Pancreas (tissue), 10 donors: ENCODE data around the gene AMN. TPM values are rescaled to one million over a fixed set of nuclear protein-coding genes. Genes with fewer than 3 reads are reported as not detected.
A peak's percentile ranks its signal among the peaks of the same experiment; 100 is the strongest.

Experiments
- ATAC-seq, 4 donors: fragments of 200-7000 bp; cut with Tn5 transposase; one replicate each; pipeline versions ENCODE4 v1.8.0 to v1.9.1; 2020; ENCODE audit warnings: mild to moderate bottlenecking in 4 of 4, moderate library complexity in 4 of 4
- DNase-seq, 6 donors: peaks; one replicate each; pipeline ENCODE4 v3.0.0-alpha.2; 2020
- FAIRE-seq: peaks from 2 replicates; lab custom pipeline; 2012; peaks lifted over from hg19 to GRCh38; lab: Jason Lieb, UNC
- H3K27ac ChIP-seq, 4 donors: fragments of 200-600 bp; sonication (generic); 1 replicate in 3 of 4; 2 replicates in 1 of 4; pipeline versions ENCODE4 v1.5.0 to v1.8.0; 2020
- H3K27me3 ChIP-seq, 4 donors: fragments of 200-600 bp; one replicate each; pipeline ENCODE4 v1.8.0; 2021
- H3K36me3 ChIP-seq, 3 donors: fragments of 200-600 bp; sonication (generic) in 1 of 3; one replicate each; pipeline versions ENCODE4 v1.5.0 to v1.8.0; 2020 to 2021
- H3K4me1 ChIP-seq, 3 donors: fragments of 200-600 bp; one replicate each; pipeline ENCODE4 v1.8.0; 2021
- H3K4me3 ChIP-seq, 4 donors: fragments of 200-600 bp; sonication (generic) in 2 of 4; one replicate each; pipeline versions ENCODE4 v1.5.0 to v1.8.0; 2020 to 2021
- H3K9me3 ChIP-seq, 4 donors: fragments of 200-600 bp; one replicate each; pipeline ENCODE4 v1.8.0; 2021
- CTCF ChIP-seq, 4 donors: fragments of 200-600 bp; sonication (generic) in 3 of 4; IDR thresholded peaks; one replicate each; pipeline versions ENCODE4 v1.5.0 to v1.8.0; 2021; ENCODE audit warnings: antibody characterized with exemption in 4 of 4
- WGBS, 2 donors: extraction: QIAGEN DNeasy Blood & Tissue Kit; methylation state at CpG; one replicate each; pipeline ENCODE4 v1.1.7; 2013; 5-methylcytosine and 5-hydroxymethylcytosine counted together
- intact Hi-C, 3 donors: fragments of 100-400 bp; cut with DNase I; formaldehyde crosslinking; loops; one replicate each; pipeline versions ENCODE4 v1.11.1 to v1.14.2; 2022
- polyA plus RNA-seq, 2 donors: library from polyadenylated mRNA; stranded (reverse); fragments of 200-250 nt; gene quantifications; one replicate each; pipeline ENCODE4 v1.2.3, GENCODE V29; 2013
- total RNA-seq, 6 donors: library from RNA; stranded (reverse); fragmentation: NEBNext Ultra II Directional in 4 of 6; extraction: Animal tissue kit (Norgen Biotek cat#: 25700) in 4 of 6; gene quantifications; one replicate each; pipeline versions ENCODE4 v1.2.1 to v1.2.4, GENCODE V29; 2021 to 2023
- donor health status: healthy with polysubstance abuse.
- donor health status: DM: no; HTN: no; CAD: no; lungs with moderate emphysema.
- donor health status: DM: no; HTN: no; CAD: no.
- donor health status: control.
- donor health status: control.
- donor health status: Bipolar disorder and iron deficiency.
- donor health status: DM: yes; HTN: yes; CAD: no.
- donor health status: DM: no; HTN: no; CAD: no.
- donor health status: DM: no; HTN: no; CAD: no.
- donor health status: DM: yes; HTN: yes; CAD: no.

Gene AMN
- total and polyA plus RNA-seq, 8 donors, result 1.0 to 4.3 (median 1.5) TPM

GRCh38 chr14:102952276-102952675, 29.8 kb downstream of the AMN start:
- Histone ChIP-seq H3K9me3 (no peaks in the 10 kb centered on the region), H3K27ac (no peak overlapping the region), H3K4me1 (no peaks in the 10 kb centered on the region), H3K36me3 (peaks cover 0 to 68% (median 39%) of the 10 kb centered on the region in 3 donors), H3K27me3 (no peaks in the 10 kb centered on the region), H3K4me3 (no peak overlapping the region)
- DNase-seq (peak in 1 of 6 donors; percentile 36), FAIRE-seq (no peak), ATAC-seq (no peak)
- WGBS, 2 donors, result 93 to 99% methylated on average over 6 of the region's 6 CpGs
- intact Hi-C loops, result no loop called here
- no peak for TF ChIP-seq CTCF (IDR thresholded peaks at IDR 0.05)

- FAIRE-seq, result no peak
- Histone ChIP-seq H3K36me3 (peaks cover 0 to 71% (median 38%) of the 10 kb centered on the region in 3 donors), H3K27ac (no peak overlapping the region), H3K9me3 (no peaks in the 10 kb centered on the region), H3K4me1 (no peaks in the 10 kb centered on the region), H3K27me3 (no peaks in the 10 kb centered on the region), H3K4me3 (no peak overlapping the region)
- intact Hi-C loops, result no loop called here
- no peak for ATAC-seq
- TF ChIP-seq CTCF (IDR thresholded peaks at IDR 0.05), result no peak
- WGBS, 2 donors, result 92 to 93% methylated on average over 15 of the region's 15 CpGs
- DNase-seq, result peak in 1 of 6 donors; percentile 29
Measured at GRCh38 chr14:102953100-102953499, 30.6 kb downstream of the AMN start.

GRCh38 chr14:102954081-102954789, 31.8 kb downstream of the AMN start:
- Histone ChIP-seq H3K27ac (no peak overlapping the region), H3K9me3 (no peaks in the 10 kb centered on the region), H3K36me3 (peaks cover 0 to 74% (median 31%) of the 10 kb centered on the region in 3 donors), H3K4me1 (no peaks in the 10 kb centered on the region), H3K4me3 (no peak overlapping the region), H3K27me3 (no peaks in the 10 kb centered on the region)
- 90 to 91% methylated on average over 18 of the region's 18 CpGs for WGBS, 2 donors
- DNase-seq (peak in 1 of 6 donors; percentile 42), FAIRE-seq (no peak), ATAC-seq (no peak)
- intact Hi-C loops, result no loop called here
- no peak for TF ChIP-seq CTCF (IDR thresholded peaks at IDR 0.05)

GRCh38 chr14:102955636-102956408, 33.4 kb downstream of the AMN start:
- Histone ChIP-seq H3K27me3 (no peaks in the 10 kb centered on the region), H3K27ac (no peak overlapping the region), H3K4me3 (no peak overlapping the region), H3K9me3 (no peaks in the 10 kb centered on the region), H3K36me3 (peaks cover 0 to 71% (median 20%) of the 10 kb centered on the region in 3 donors), H3K4me1 (no peaks in the 10 kb centered on the region)
- TF ChIP-seq CTCF (IDR thresholded peaks at IDR 0.05), result no peak
- ATAC-seq (no peak), DNase-seq (no peak), FAIRE-seq (no peak)
- WGBS, 2 donors, result 88 to 89% methylated on average over 8 of the region's 8 CpGs
- intact Hi-C loops, result no loop called here
